Measurements from ENCODE around the gene PPP6R3.
"Not testable (repeated sequence)": the region's sequence is repeated elsewhere in the genome, so short reads cannot be mapped to it uniquely, and the experiment has no call there.

The PPP6R3 gene

DNA sequence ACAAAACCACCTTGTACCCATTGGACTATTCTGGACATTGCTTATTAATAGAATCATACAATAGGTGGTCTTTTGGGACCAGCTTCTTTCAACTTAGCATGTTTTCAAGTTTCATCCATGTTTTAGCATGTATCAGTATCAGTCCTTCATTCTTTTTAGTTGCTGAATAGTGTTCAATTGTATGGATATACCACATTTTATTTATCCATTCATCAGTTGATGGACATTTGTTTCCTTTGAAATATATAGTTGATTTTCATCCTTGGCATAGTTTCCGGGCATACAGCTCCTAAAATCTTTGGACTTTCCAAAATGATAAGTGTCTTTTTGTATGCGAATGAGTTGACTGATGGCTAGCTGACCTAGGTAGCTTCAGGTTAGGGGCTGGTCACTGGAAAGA is 12.2 kb downstream of the PPP6R3 start:
- peaks cover 60% of the 10 kb centered on the region for H3K4me1 Mint-ChIP-seq (ENCODE audit: low read depth)
- no peak overlapping the region for H3K27ac Mint-ChIP-seq
- intact Hi-C loops (cut with micrococcal nuclease), result no loop called here
- H3K4me3 Mint-ChIP-seq, result no peak overlapping the region
- H3K9me3 Mint-ChIP-seq, result no peaks in the 10 kb centered on the region
- no peaks in the 10 kb centered on the region for H3K27me3 Mint-ChIP-seq
- H3K36me3 Mint-ChIP-seq (ENCODE audit: low read depth), result peaks cover 38% of the 10 kb centered on the region

DNA sequence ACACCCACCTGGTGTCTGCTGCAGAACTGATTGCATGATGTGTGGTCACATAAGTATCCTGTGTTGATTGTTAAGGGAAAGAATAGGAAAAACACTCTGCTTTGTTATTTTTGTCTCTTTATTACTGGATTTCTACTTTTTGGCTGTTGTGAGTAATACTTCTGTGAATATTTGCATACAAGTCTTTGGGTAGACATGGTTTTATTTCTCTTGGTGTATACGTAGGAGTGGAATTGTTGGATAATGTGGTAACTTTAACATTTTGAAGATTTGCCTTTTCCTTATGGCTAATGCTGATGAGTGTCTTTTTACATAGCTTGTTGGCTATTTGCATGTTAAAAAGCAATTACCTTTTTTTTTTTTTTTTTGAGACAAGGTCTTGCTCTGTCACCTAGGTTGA is 13.1 kb downstream of the PPP6R3 start:
- intact Hi-C loops (cut with micrococcal nuclease), result no loop called here
- no peaks in the 10 kb centered on the region for H3K27me3 Mint-ChIP-seq
- H3K27ac Mint-ChIP-seq, result no peak overlapping the region
- H3K36me3 Mint-ChIP-seq (ENCODE audit: low read depth), result peaks cover 30% of the 10 kb centered on the region
- H3K4me1 Mint-ChIP-seq (ENCODE audit: low read depth), result peaks cover 51% of the 10 kb centered on the region
- H3K4me3 Mint-ChIP-seq, result no peak overlapping the region
- H3K9me3 Mint-ChIP-seq, result no peaks in the 10 kb centered on the region

DNA sequence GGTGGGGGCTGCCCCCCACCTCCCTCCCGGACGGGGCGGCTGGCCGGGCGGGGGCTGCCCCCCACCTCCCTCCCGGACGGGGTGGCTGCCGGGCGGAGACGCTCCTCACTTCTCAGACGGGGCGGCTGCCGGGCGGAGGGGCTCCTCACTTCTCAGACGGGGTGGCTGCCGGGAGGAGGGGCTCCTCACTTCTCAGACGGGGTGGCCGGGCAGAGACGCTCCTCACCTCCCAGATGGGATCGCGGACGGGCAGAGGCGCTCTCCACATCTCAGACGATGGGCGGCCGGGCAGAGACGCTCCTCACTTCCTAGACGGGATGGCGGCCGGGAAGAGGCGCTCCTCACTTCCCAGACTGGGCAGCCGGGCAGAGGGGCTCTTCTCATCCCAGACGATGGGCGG is 15.1 kb downstream of the PPP6R3 start:
- H3K4me1 Mint-ChIP-seq (ENCODE audit: low read depth), result peaks cover 44% of the 10 kb centered on the region
- intact Hi-C loops (cut with micrococcal nuclease); H3K27ac Mint-ChIP-seq; H3K27me3 Mint-ChIP-seq; H3K9me3 Mint-ChIP-seq; H3K4me3 Mint-ChIP-seq: not testable (repeated sequence)
- peaks cover 43% of the 10 kb centered on the region for H3K36me3 Mint-ChIP-seq (ENCODE audit: low read depth)

DNA sequence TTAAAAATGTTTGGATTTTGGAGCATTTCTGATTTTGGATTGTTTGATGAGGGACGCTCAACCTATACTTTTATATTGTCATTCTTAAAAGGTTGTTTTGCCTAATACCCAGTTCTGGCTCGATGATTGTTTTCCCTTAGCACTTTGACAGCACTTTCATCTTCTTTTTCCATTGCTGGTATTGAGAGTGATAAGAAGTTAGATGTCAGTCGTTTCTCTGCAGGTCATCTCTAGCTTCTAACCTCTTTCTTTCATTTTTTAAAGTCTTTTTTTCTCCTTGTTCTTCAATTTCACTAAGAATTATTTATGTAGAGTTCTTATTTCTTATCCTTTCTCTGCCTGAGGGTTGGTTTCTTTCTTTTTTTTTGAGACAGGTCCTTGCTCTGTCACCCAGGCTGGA is 18.8 kb downstream of the PPP6R3 start:
- H3K36me3 Mint-ChIP-seq (ENCODE audit: low read depth), result peaks cover 33% of the 10 kb centered on the region

DNA sequence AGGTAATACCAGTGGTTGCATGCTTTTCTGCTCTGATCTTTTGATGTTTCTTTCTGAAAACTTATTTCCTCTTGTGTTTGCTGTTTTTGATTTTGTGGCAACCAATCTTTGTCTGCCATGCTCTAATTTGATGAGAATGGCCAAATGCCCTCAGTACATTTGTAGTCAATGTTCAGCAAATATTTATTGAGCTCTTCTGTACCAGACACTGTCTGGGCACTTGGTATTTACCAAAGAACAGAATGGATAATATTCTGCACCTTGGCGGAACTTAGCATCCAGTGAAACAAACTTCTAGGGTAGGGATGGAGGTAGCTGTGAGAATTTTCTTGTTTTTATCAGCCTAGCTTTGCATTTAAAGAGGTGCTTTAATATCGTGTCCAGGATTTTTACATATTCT is 19.6 kb downstream of the PPP6R3 start:
- Mint-ChIP-seq H3K9me3 (no peaks in the 10 kb centered on the region), H3K4me1 (ENCODE audit: low read depth) (peaks cover 31% of the 10 kb centered on the region), H3K4me3 (no peak overlapping the region), H3K36me3 (ENCODE audit: low read depth) (peaks cover 28% of the 10 kb centered on the region), H3K27ac (no peak overlapping the region), H3K27me3 (no peaks in the 10 kb centered on the region)
- intact Hi-C loops (cut with micrococcal nuclease), result no loop called here

More for the DNA sequence above, 18.8 kb downstream of the PPP6R3 start:
- no peaks in the 10 kb centered on the region for H3K27me3 Mint-ChIP-seq
- intact Hi-C loops (cut with micrococcal nuclease), result no loop called here
- no peaks in the 10 kb centered on the region for H3K9me3 Mint-ChIP-seq
- no peak overlapping the region for H3K27ac Mint-ChIP-seq
- no peak overlapping the region for H3K4me3 Mint-ChIP-seq
- peaks cover 28% of the 10 kb centered on the region for H3K4me1 Mint-ChIP-seq (ENCODE audit: low read depth)

DNA sequence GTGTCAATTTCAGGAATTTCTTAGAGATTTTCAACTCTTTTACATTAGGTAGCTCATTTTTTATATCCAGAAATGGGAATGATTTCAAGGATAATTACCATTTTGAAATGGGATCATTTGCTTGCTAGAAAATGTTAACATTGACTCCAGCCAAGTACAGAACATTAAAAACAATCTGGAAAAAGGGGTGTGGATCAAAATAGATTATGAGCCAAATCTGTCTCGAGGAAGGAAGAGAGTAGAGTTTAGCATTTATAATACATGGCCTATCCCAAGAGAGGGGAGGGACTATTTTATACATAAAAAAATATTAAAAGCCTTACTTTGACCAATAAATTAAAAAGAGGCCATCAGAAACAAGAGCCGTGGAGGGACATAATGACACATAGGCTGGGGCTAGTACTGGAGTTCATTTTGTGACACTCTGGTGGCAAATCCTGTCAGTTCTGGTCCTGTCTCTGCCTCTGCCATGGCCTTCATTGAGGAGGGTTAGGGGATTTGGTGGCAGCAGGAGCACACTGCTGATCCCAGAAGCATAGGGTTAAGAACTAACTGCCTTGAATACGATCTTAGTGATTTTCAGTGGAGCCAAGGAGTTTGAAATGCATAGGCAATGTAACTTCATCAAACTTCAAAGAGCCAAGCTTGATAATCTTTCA is 20.4 kb downstream of the PPP6R3 start:
- Mint-ChIP-seq H3K9me3 (no peaks in the 10 kb centered on the region), H3K27me3 (no peaks in the 10 kb centered on the region), H3K27ac (no peak overlapping the region), H3K4me1 (ENCODE audit: low read depth) (peaks cover 31% of the 10 kb centered on the region), H3K4me3 (no peak overlapping the region), H3K36me3 (ENCODE audit: low read depth) (peaks cover 21% of the 10 kb centered on the region)
- intact Hi-C loops (cut with micrococcal nuclease), result no loop called here

DNA sequence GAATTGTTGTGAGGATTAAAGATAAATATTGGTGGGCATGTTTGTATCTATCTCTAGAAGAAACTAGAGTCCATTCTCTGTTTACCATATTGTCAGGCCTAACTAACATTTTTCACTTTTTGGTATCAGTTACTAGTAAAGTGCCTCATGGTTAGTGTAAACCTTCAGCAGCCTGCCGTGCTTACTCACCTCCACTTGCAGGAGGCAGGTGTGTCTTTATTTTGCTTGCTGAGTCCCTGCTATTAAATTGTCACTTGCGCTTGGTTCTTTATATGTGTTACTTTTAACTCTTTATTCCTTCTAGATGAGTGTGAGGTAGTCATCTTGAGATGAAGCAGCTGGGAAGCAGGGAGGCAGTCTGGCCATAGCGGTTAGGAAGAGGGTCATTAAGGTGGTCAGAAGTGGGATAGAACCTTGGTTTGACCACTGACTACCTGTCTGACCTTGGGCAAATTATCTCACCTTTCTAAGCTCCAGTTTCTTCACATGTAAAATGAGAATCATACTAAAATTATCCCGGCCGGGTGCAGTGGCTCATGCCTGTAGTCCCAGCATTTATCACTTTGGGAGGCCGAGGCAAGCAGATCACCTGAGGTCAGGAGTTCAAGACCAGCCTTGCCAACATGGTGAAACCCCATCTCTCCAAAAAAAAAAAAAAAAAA is 21.2 kb downstream of the PPP6R3 start:
- no peaks in the 10 kb centered on the region for H3K9me3 Mint-ChIP-seq
- H3K27ac Mint-ChIP-seq, result no peak overlapping the region
- no peak overlapping the region for H3K4me3 Mint-ChIP-seq
- H3K4me1 Mint-ChIP-seq (ENCODE audit: low read depth), result peaks cover 33% of the 10 kb centered on the region
- intact Hi-C loops (cut with micrococcal nuclease), result no loop called here
- H3K36me3 Mint-ChIP-seq (ENCODE audit: low read depth), result peaks cover 18% of the 10 kb centered on the region
- H3K27me3 Mint-ChIP-seq, result no peaks in the 10 kb centered on the region

DNA sequence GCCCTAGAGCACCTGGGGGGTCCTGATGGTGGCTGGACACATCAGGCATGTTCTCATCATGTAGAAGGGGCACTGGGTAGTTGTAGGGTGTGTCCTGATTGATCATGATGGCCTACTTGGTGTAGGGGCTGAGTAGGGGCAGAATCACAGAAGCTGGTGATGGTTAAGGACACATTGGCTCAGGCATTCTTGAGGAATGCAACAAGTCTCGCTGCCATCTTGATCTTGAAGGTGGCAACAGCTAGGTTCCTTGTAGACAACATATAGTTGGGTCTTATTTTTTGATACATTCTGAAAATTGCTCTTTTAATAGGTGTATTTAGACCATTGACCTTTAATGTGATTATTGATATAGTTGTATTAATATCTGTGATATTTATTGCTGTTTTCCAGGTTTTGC is 28.1 kb downstream of the PPP6R3 start:
- H3K36me3 Mint-ChIP-seq (ENCODE audit: low read depth), result peaks cover 7% of the 10 kb centered on the region
- no peak overlapping the region for H3K27ac Mint-ChIP-seq
- intact Hi-C loops (cut with micrococcal nuclease), result no loop called here
- no peak overlapping the region for H3K4me3 Mint-ChIP-seq
- H3K27me3 Mint-ChIP-seq, result no peaks in the 10 kb centered on the region
- no peaks in the 10 kb centered on the region for H3K9me3 Mint-ChIP-seq
- H3K4me1 Mint-ChIP-seq (ENCODE audit: low read depth), result peaks cover 43% of the 10 kb centered on the region

DNA sequence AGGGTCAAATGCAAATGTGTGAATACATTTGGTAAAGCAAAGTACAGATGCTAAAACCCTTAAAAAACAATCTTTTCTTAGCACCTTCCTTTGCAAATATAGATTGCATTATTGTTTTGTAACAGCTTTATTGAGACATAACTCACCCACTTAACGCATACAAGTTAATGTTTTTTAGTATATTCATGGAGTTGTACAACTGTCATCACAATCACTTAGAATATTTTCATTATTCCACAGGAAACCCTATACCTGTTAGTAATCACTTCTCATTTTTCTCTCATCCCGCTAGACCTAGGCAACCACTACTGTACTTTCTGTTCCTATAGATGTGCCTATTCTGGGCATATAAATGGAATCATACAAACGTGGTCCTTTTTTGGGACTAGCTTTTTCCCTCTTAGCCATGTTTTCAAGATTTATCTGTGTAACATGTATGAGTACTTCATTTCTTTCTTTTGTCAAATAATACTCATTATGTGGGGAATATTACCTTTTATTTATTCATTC is 34.7 kb downstream of the PPP6R3 start:
- no peak overlapping the region for H3K27ac Mint-ChIP-seq
- H3K36me3 Mint-ChIP-seq (ENCODE audit: low read depth), result peaks cover 3% of the 10 kb centered on the region
- no peak overlapping the region for H3K4me3 Mint-ChIP-seq
- intact Hi-C loops (cut with micrococcal nuclease), result no loop called here
- H3K27me3 Mint-ChIP-seq, result no peaks in the 10 kb centered on the region
- H3K9me3 Mint-ChIP-seq, result no peaks in the 10 kb centered on the region
- H3K4me1 Mint-ChIP-seq (ENCODE audit: low read depth), result peaks cover 44% of the 10 kb centered on the region

DNA sequence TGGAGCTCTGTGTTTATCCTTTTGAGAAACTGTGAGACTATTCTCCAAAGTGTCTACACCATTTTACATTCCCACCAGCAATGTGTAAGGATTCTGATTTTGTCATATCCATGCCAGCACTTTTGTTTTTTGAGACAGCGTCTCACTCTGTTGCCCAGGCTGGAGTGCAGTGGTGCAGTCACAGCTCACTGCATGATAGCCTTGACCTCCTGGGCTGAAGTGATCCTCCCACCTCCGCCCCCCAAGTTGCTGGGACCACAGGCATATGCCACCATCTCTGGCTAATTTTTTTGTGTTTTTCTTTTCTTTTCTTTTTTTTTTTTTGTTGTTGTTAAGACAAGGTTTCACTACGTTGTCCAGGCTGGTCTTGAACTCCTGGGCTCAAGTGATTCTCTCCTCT is 35.3 kb downstream of the PPP6R3 start:
- H3K9me3 Mint-ChIP-seq, result no peaks in the 10 kb centered on the region
- peak overlapping the region; percentile 52 for H3K27ac Mint-ChIP-seq
- peaks cover 44% of the 10 kb centered on the region for H3K4me1 Mint-ChIP-seq (ENCODE audit: low read depth)
- no peaks in the 10 kb centered on the region for H3K36me3 Mint-ChIP-seq (ENCODE audit: low read depth)
- no peak overlapping the region for H3K4me3 Mint-ChIP-seq
- intact Hi-C loops (cut with micrococcal nuclease), result no loop called here
- H3K27me3 Mint-ChIP-seq, result no peaks in the 10 kb centered on the region

DNA sequence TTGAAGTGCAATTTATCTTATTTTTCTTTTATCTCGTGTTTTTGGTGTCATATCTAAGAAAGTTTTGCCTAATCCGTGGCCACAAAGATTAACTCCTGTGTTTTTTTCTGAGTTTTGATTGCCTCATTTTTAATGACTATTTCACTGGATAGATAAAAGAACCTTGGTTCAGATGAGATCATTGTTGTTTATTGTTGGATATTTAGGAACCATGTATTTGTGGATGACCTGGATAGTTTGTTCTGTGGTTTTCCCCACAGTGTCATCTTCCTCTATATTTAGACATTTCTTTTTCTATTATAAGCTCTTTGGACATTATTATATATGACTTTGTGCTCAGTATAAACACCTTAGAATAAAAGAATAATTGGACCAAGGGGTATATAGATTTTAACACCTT is 37.2 kb downstream of the PPP6R3 start:
- Mint-ChIP-seq H3K9me3 (no peaks in the 10 kb centered on the region), H3K36me3 (ENCODE audit: low read depth) (peaks cover 4% of the 10 kb centered on the region), H3K4me3 (no peak overlapping the region), H3K4me1 (ENCODE audit: low read depth) (peaks cover 52% of the 10 kb centered on the region), H3K27ac (no peak overlapping the region), H3K27me3 (no peaks in the 10 kb centered on the region)
- intact Hi-C loops (cut with micrococcal nuclease), result no loop called here

DNA sequence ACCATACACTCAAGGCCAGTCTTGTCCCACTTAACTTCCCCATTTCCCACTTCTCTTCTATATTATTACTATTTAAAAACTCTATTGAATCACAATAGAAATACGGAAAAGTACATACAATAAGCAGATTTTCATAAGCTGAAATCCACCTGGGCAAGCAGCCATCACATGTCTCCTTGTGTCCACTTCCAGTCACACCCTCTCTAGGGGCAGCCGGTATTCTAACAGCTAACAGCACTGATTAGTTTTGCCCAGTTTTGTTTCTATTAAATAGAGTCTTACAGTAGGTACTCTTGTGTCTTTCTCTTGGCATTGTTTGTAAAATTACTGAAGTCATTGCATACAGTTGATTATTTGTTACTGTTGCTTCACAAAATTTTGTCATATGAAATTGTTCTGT is 37.8 kb downstream of the PPP6R3 start:
- Mint-ChIP-seq H3K27ac (no peak overlapping the region), H3K9me3 (no peaks in the 10 kb centered on the region), H3K4me3 (no peak overlapping the region), H3K27me3 (no peaks in the 10 kb centered on the region), H3K4me1 (ENCODE audit: low read depth) (peaks cover 55% of the 10 kb centered on the region), H3K36me3 (ENCODE audit: low read depth) (peaks cover 6% of the 10 kb centered on the region)
- intact Hi-C loops (cut with micrococcal nuclease), result no loop called here

DNA sequence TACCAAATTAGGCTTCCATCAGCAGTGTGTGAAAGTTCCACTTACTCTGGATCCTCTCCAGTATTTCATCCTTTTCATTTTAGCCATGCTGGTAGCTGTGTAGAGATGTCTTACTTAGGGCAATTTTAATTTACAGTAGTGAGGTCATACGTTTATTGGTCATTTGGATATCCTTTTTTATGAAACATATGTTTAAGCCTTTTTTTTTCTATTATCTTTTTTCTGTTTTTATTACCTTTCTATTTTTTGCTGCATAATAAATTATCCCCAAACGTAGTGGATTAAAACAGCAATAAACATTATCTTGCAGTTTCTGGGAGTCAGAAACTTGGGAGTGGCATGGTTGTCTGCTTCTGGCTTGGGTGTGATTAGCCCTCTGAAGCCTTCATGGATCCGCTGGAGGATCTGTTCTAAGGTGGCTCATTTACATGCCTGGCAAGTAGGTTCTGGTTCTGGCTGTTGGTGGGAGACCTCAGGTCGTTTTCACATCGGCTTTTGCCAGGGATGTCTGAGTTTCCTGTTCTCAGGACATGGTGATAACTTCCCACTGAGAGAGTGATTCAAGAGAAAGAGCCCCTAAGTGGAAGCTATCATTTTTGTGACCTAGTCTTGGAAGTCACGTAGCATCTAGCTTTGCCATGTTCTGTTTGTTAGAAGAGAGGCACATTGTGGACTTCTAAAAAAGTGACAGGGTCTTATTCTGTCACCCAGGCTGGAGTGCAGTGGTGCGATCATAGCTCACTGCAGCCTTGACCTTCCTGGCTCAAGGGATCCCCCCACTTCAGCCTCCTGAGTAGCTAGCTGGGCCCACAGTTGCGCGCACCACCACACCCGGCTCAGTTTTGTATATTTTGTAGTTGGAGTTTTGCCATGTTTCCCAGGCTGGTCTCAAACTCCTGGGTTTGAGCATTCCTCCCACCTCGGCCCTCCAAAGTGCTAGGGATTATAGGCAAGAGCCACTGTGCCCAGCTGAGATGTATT is 38.6 kb downstream of the PPP6R3 start:
- Mint-ChIP-seq H3K27me3 (no peaks in the 10 kb centered on the region), H3K4me1 (ENCODE audit: low read depth) (peaks cover 59% of the 10 kb centered on the region), H3K4me3 (no peak overlapping the region), H3K9me3 (no peaks in the 10 kb centered on the region), H3K27ac (no peak overlapping the region), H3K36me3 (ENCODE audit: low read depth) (peaks cover 11% of the 10 kb centered on the region)
- intact Hi-C loops (cut with micrococcal nuclease), result no loop called here

DNA sequence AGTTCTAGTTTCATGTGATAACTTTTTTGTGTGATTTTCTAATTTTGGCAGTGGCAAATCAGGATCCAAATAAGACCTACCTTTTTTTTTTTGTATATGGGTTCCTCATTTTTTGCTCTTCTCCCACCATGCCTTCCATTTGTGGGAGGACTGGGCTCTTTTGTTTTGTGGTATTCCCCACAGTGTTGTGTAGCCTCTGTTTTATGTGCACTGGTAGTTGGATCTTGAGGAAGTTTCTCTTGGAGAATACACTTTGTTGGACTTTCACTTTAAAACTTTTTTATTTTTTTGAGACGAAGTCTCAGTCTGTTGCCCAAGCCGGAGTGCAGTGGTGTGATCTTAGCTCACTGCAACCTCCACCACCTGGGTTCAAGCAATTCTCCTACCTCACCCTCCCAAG is 39.7 kb downstream of the PPP6R3 start:
- Mint-ChIP-seq H3K27ac (no peak overlapping the region), H3K4me1 (ENCODE audit: low read depth) (peaks cover 57% of the 10 kb centered on the region)

More for the DNA sequence above, 39.7 kb downstream of the PPP6R3 start:
- H3K9me3 Mint-ChIP-seq, result no peaks in the 10 kb centered on the region
- H3K27me3 Mint-ChIP-seq, result no peaks in the 10 kb centered on the region
- intact Hi-C loops (cut with micrococcal nuclease), result no loop called here
- no peak overlapping the region for H3K4me3 Mint-ChIP-seq
- peaks cover 11% of the 10 kb centered on the region for H3K36me3 Mint-ChIP-seq (ENCODE audit: low read depth)

Data from dendritic cell treated with granulocyte-macrophage colony-stimulating factor and Interleukin-4, amounts not matched to agents 40 ng/mL and 50 ng/mL, for 4 days (primary cell).